B cell (primary cell): ENCODE measurements around the gene CRYGN. TPM values are rescaled to one million over a fixed set of nuclear protein-coding genes. Genes with fewer than 3 reads are reported as not detected.

Experiments
- ATAC-seq: fragments of 200-7000 bp; cut with Tn5 transposase; one replicate; pipeline ENCODE4 v1.10.0; 2021; ENCODE audit warnings: low read depth, mild to moderate bottlenecking, moderate number of reproducible peaks, moderate library complexity
- CTCF ChIA-PET: fragments of 350-600 bp; sonication (Branson Sonifier 250); formaldehyde crosslinking; loops from one replicate; lab custom pipeline; 2021; ENCODE audit warnings: antibody characterized with exemption, inconsistent platforms; lab: Charles Lee
- POLR2A ChIA-PET: fragments of 350-600 bp; sonication (Branson Sonifier 250); formaldehyde crosslinking; loops from one replicate; lab custom pipeline; 2021; ENCODE audit warnings: antibody characterized with exemption; lab: Charles Lee
- DNase-seq: peaks from one replicate; pipeline ENCODE4 v3.0.0; 2013
- H2AFZ ChIP-seq: 2 replicates; pipeline ENCODE4 v1.6.1; 2012; ENCODE audit warnings: mild to moderate bottlenecking, low read depth, low read length; ENCODE audit not compliant: insufficient read depth, poor library complexity, severe bottlenecking
- H3K27ac ChIP-seq, 2 donors: 1 replicate in 1 of 2; 2 replicates in 1 of 2; pipeline ENCODE4 v1.5.1; 2012 to 2013; ENCODE audit warnings: low read length in 2 of 2, mild to moderate bottlenecking in 2 of 2, moderate library complexity in 1 of 2
- H3K27me3 ChIP-seq, 4 experiments: fragments of 200-600 bp in 1 of 4; sonication (generic) in 1 of 4; replicated peaks in 1 of 4; 1 replicate in 2 of 4; 2 replicates in 2 of 4; pipeline versions ENCODE4 v1.6.1 to v1.7.0; 2013 to 2016; ENCODE audit warnings: low read length in 3 of 4, mild to moderate bottlenecking in 2 of 4, mixed read lengths in 1 of 4, moderate library complexity in 1 of 4; ENCODE audit not compliant: insufficient read depth in 4 of 4, control insufficient read depth in 3 of 4; ENCODE audit errors: control extremely low read depth in 1 of 4
- H3K36me3 ChIP-seq, 2 experiments: replicated peaks in 1 of 2; 1 replicate in 1 of 2; 2 replicates in 1 of 2; pipeline versions ENCODE4 v1.6.1 to v1.7.1; 2013; ENCODE audit warnings: low read length in 1 of 2; ENCODE audit not compliant: insufficient read depth in 2 of 2, control insufficient read depth in 1 of 2; ENCODE audit errors: control extremely low read depth in 1 of 2, extremely low read depth in 1 of 2
- H3K4me1 ChIP-seq, 2 donors: fragments of 200-600 bp in 1 of 2; sonication (generic) in 1 of 2; 1 replicate in 1 of 2; 2 replicates in 1 of 2; pipeline versions ENCODE4 v1.5.1 to v1.6.1; 2013 to 2017; ENCODE audit warnings: low read length in 2 of 2; ENCODE audit not compliant: control insufficient read depth in 2 of 2, insufficient read depth in 2 of 2
- H3K4me2 ChIP-seq: replicated peaks from 2 replicates; pipeline ENCODE3; 2012; ENCODE audit warnings: mild to moderate bottlenecking, low read depth, low read length; ENCODE audit not compliant: poor library complexity, severe bottlenecking
- H3K4me3 ChIP-seq, 5 experiments: fragments of 200-600 bp in 1 of 5; sonication (generic) in 1 of 5; 1 replicate in 3 of 5; 2 replicates in 2 of 5; pipeline versions ENCODE4 v1.5.1 to v1.7.0; 2011 to 2016; ENCODE audit warnings: low read length in 4 of 5, mild to moderate bottlenecking in 4 of 5, low read depth in 2 of 5, control low read depth in 1 of 5, moderate library complexity in 1 of 5; ENCODE audit not compliant: insufficient read depth in 1 of 5; ENCODE audit errors: control extremely low read depth in 1 of 5, extremely low read depth in 1 of 5
- H3K79me2 ChIP-seq: fragments of 200-600 bp; sonication (generic); one replicate; pipeline ENCODE4 v1.6.0; 2016; ENCODE audit warnings: low read length; ENCODE audit not compliant: control insufficient read depth, insufficient read depth
- H3K9ac ChIP-seq: fragments of 200-600 bp; sonication (generic); 2 replicates; pipeline ENCODE4 v1.6.1; 2017; ENCODE audit warnings: mild to moderate bottlenecking, low read length, moderate library complexity
- H3K9me3 ChIP-seq, 3 donors: one replicate each; pipeline versions ENCODE4 v1.6.1 to v1.7.1; 2013; ENCODE audit warnings: low read length in 2 of 3; ENCODE audit not compliant: control insufficient read depth in 2 of 3, insufficient read depth in 1 of 3; ENCODE audit errors: control extremely low read depth in 1 of 3
- H4K20me1 ChIP-seq: 2 replicates; pipeline ENCODE4 v1.6.0; 2012; ENCODE audit warnings: mild to moderate bottlenecking, low read length; ENCODE audit not compliant: insufficient read depth, control insufficient read depth, poor library complexity, severe bottlenecking
- H3K27ac Mint-ChIP-seq: one replicate; pipeline ENCODE4 v1.8.0; 2021; ENCODE audit warnings: mixed read lengths
- H3K27me3 Mint-ChIP-seq: one replicate; pipeline ENCODE4 v1.8.0; 2021; ENCODE audit warnings: mixed read lengths
- H3K4me1 Mint-ChIP-seq: one replicate; pipeline ENCODE4 v1.8.0; 2021; ENCODE audit warnings: mixed read lengths
- H3K4me3 Mint-ChIP-seq: one replicate; pipeline ENCODE4 v1.8.0; 2021; ENCODE audit warnings: mixed read lengths
- H3K9me3 Mint-ChIP-seq: one replicate; pipeline ENCODE4 v1.8.0; 2022; ENCODE audit warnings: mixed read lengths; ENCODE audit not compliant: insufficient read depth
- EZH2 ChIP-seq: IDR thresholded peaks from 2 replicates; pipeline ENCODE4 v1.6.1; 2012; ENCODE audit warnings: borderline replicate concordance, low read depth, mild to moderate bottlenecking, moderate library complexity, low read length; ENCODE audit not compliant: insufficient read depth, poor library complexity, severe bottlenecking
- WGBS: methylation state at CpG from one replicate; pipeline ENCODE4 v1.1.5; 2013; ENCODE audit warnings: missing lambda C conversion rate; ENCODE audit not compliant: insufficient coverage; 5-methylcytosine and 5-hydroxymethylcytosine counted together
- intact Hi-C: fragments of 100-400 bp; cut with micrococcal nuclease; formaldehyde crosslinking; loops from one replicate; pipeline ENCODE4 v1.10.0; 2022
- polyA plus RNA-seq: library from polyadenylated mRNA; depleted of rRNA; stranded (reverse); fragments of >200 nt; gene quantifications from 2 replicates; pipeline ENCODE4 v1.2.3, GENCODE V29; 2012
- total RNA-seq, 2 donors: library from RNA; stranded (reverse); fragments of 120-200 nt in 1 of 2; gene quantifications; 1 replicate in 1 of 2; 2 replicates in 1 of 2; pipeline versions ENCODE4 v1.2.3 to v1.2.4, GENCODE V29; 2013 to 2022
- TF ChIP-seq, protein P1 (sequence below): fragments of 200-600 bp; IDR thresholded peaks from one replicate; pipeline ENCODE4 v1.8.0; 2022; ENCODE audit warnings: antibody characterized with exemption, mild to moderate bottlenecking

CRYGN gene
- total and polyA plus RNA-seq, 2 donors (not counting 1 experiment from before 2014, with no cell fraction given) = not detected

DNA sequence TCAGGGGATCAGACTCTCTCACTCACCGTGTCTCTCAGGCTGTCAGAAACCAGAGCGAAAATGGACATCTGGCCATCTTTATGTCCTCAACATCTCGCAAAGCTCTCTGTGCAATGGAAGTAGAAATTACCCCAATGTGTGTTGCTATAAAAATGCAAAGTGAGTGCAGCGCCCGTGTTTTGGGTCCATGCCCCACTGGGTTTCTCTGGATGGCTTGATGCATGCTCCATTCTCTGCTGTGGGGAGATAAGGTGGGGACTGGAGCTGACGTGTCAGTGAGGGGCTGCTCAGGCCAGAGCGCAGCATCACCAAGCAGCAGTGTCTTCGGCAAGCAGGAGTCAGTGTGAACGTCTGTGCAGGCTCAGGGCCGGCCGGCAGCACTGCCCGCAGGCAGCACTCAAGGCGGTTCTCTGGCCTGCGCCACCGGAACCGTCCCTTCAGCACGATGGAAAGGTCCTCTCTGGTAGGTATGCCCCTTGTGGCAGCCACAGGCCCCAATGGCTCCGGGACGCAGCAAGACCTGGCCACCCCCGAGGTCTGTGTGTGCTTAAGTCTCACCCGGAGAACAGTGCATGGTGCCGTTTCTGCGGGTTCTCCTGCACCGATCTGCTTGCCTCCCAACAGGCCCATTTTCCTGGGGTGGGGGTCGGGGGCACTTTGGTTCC, 60.3 kb downstream of the CRYGN start:
- intact Hi-C loops = no loop called here
- POLR2A ChIA-PET = no interaction called here
- H3K9me3 ChIP-seq = peaks cover 0 to 12% (median 0%) of the 10 kb centered on the region in 3 donors
- Mint-ChIP-seq H3K27me3 (peaks cover 10% of the 10 kb centered on the region), H3K4me1 (peaks cover 23% of the 10 kb centered on the region), H3K9me3 (no peaks in the 10 kb centered on the region), H3K27ac (peak overlapping the region; percentile 56), H3K4me3 (peak overlapping the region; percentile 52)
- H3K79me2 ChIP-seq = no peaks in the 10 kb centered on the region
- H3K36me3 ChIP-seq = peaks cover 0 to 34% of the 10 kb centered on the region in 2 experiments
- no peak overlapping the region for H3K4me2 ChIP-seq
- no peak overlapping the region for H3K4me3 ChIP-seq
- H3K4me1 ChIP-seq = peaks cover 18 to 23% of the 10 kb centered on the region in 2 donors
- TF ChIP-seq, protein P1, sequence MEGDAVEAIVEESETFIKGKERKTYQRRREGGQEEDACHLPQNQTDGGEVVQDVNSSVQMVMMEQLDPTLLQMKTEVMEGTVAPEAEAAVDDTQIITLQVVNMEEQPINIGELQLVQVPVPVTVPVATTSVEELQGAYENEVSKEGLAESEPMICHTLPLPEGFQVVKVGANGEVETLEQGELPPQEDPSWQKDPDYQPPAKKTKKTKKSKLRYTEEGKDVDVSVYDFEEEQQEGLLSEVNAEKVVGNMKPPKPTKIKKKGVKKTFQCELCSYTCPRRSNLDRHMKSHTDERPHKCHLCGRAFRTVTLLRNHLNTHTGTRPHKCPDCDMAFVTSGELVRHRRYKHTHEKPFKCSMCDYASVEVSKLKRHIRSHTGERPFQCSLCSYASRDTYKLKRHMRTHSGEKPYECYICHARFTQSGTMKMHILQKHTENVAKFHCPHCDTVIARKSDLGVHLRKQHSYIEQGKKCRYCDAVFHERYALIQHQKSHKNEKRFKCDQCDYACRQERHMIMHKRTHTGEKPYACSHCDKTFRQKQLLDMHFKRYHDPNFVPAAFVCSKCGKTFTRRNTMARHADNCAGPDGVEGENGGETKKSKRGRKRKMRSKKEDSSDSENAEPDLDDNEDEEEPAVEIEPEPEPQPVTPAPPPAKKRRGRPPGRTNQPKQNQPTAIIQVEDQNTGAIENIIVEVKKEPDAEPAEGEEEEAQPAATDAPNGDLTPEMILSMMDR = no peak
- no peak for TF ChIP-seq EZH2
- H3K27ac ChIP-seq = no peak overlapping the region
- ATAC-seq (no peak), DNase-seq (no peak)
- no peak overlapping the region for H2AFZ ChIP-seq
- peaks cover 0 to 12% (median 6%) of the 10 kb centered on the region in 4 experiments for H3K27me3 ChIP-seq
- CTCF ChIA-PET = interaction anchor here (1.4 to 2.2 kb wide), 2 partner anchors 11 to 69 kb away, joined by 5 to 9 read pairs; no protein-coding TSS in a partner anchor
- no peaks in the 10 kb centered on the region for H4K20me1 ChIP-seq
- WGBS = 96% methylated on average over 22 of the region's 25 CpGs
- no peak overlapping the region for H3K9ac ChIP-seq

DNA sequence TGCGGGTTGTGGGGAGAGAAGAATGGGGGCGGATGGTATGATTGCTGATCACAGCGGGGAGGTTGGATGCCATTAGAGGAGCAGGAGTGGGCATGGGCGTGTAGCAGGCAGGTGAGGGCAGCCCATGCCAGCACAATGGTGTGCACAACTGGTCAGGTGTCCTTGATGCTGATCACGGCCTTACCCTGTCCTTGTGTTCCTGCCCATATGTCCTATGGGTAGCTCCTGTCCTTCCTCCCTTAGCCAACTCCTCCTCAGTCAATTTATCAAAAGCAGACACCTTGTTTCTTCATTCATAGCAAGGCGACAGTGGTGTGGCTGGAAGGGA, 60.8 kb downstream of the CRYGN start:
- no peak for TF ChIP-seq EZH2
- TF ChIP-seq, protein P1 = no peak
- Histone ChIP-seq H4K20me1 (peaks cover 1% of the 10 kb centered on the region), H3K27ac (no peak overlapping the region), H3K79me2 (no peaks in the 10 kb centered on the region), H3K4me3 (no peak overlapping the region), H3K4me2 (no peak overlapping the region), H3K9ac (no peak overlapping the region), H3K4me1 (peaks cover 18 to 23% of the 10 kb centered on the region in 2 donors), H3K9me3 (peaks cover 0 to 9% (median 0%) of the 10 kb centered on the region in 3 donors), H2AFZ (no peak overlapping the region), H3K36me3 (peaks cover 0 to 39% of the 10 kb centered on the region in 2 experiments), H3K27me3 (peaks cover 0 to 12% (median 6%) of the 10 kb centered on the region in 4 experiments)
- 92% methylated on average over 6 of the region's 6 CpGs for WGBS
- ChIA-PET CTCF (interaction anchor here (1.3 to 2.2 kb wide), 2 partner anchors 11 to 13 kb away, joined by 3 to 9 read pairs; no protein-coding TSS in a partner anchor), POLR2A (no interaction called here)
- Mint-ChIP-seq H3K27me3 (peaks cover 9% of the 10 kb centered on the region), H3K4me3 (peak overlapping the region; percentile 52), H3K27ac (peak overlapping the region; percentile 56), H3K4me1 (peaks cover 23% of the 10 kb centered on the region), H3K9me3 (no peaks in the 10 kb centered on the region)
- DNase-seq (no peak), ATAC-seq (no peak)
- intact Hi-C loops = no loop called here
